Type B pancreatic cell (in vitro differentiated cells): ENCODE measurements around the gene PPFIBP2. TPM values are rescaled to one million over a fixed set of nuclear protein-coding genes. Genes with fewer than 3 reads are reported as not detected.

Experiments used
- DNase-seq: peaks from one replicate; pipeline ENCODE4 v3.0.0; 2021; ENCODE audit warnings: mixed read lengths; ENCODE audit not compliant: unreplicated experiment; ENCODE audit errors: extremely low spot score
- H3K27ac Mint-ChIP-seq: 2 replicates; pipeline ENCODE4 v1.8.0; 2021; ENCODE audit warnings: mild to moderate bottlenecking, mixed read lengths
- H3K27me3 Mint-ChIP-seq: 2 replicates; pipeline ENCODE4 v1.8.0; 2021; ENCODE audit warnings: mixed read lengths
- H3K36me3 Mint-ChIP-seq: 2 replicates; pipeline ENCODE4 v1.8.0; 2021; ENCODE audit warnings: mixed read lengths
- H3K4me1 Mint-ChIP-seq: one replicate; pipeline ENCODE4 v1.8.0; 2021; ENCODE audit warnings: mixed read lengths; ENCODE audit not compliant: unreplicated experiment
- H3K4me3 Mint-ChIP-seq: 2 replicates; pipeline ENCODE4 v1.8.0; 2021; ENCODE audit warnings: mild to moderate bottlenecking, mixed read lengths
- H3K9me3 Mint-ChIP-seq: 2 replicates; pipeline ENCODE4 v1.8.0; 2021; ENCODE audit warnings: mixed read lengths
- CTCF ChIP-seq: fragments of 200-600 bp; sonication (generic); conservative IDR thresholded peaks from 2 replicates; pipeline ENCODE4 v1.5.0; 2021; ENCODE audit warnings: antibody characterized with exemption, mild to moderate bottlenecking
- total RNA-seq: library from RNA; stranded (reverse); gene quantifications from 2 replicates; pipeline ENCODE4 v1.2.1, GENCODE V29; 2021; ENCODE audit warnings: low replicate concordance

The PPFIBP2 gene
- total RNA-seq, 1 donor from 2014 or later, result 70.7 TPM

- no peak for TF ChIP-seq CTCF
- DNase-seq, result no peak
- Mint-ChIP-seq H3K27me3 (no peaks in the 10 kb centered on the region), H3K9me3 (no peaks in the 10 kb centered on the region), H3K27ac (no peak overlapping the region), H3K4me1 (no peaks in the 10 kb centered on the region), H3K36me3 (peaks cover 37% of the 10 kb centered on the region), H3K4me3 (no peak overlapping the region)
Measured at GRCh38 chr11:7630002-7630401, 116.2 kb downstream of the PPFIBP2 start.

GRCh38 chr11:7632211-7632610, 118.4 kb downstream of the PPFIBP2 start:
- Mint-ChIP-seq H3K9me3 (no peaks in the 10 kb centered on the region), H3K36me3 (peaks cover 43% of the 10 kb centered on the region), H3K27me3 (no peaks in the 10 kb centered on the region), H3K4me3 (no peak overlapping the region), H3K27ac (no peak overlapping the region), H3K4me1 (no peaks in the 10 kb centered on the region)
- no peak for DNase-seq
- TF ChIP-seq CTCF, result no peak

DNA sequence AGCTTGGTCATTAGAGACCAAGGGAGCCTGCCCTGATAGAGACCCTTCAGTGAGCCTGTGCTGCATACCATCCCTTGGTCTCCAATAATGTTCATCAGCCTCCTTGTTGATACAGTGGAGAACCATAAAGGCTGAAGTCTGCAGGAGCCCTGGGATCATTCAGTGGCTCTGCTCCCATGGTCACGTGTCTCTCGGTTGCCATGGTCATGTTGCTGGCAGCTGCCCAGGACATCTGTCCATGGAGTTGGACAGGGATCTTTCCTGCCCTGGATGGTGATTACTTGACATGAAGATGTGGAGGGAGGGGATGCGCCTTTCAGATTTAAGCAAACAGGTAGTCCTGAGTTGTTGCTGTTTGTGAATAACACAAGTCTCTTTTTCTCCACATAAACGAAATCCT, 121.3 kb downstream of the PPFIBP2 start:
- Mint-ChIP-seq H3K4me1 (no peaks in the 10 kb centered on the region), H3K4me3 (no peak overlapping the region), H3K27ac (no peak overlapping the region), H3K9me3 (no peaks in the 10 kb centered on the region), H3K36me3 (peaks cover 48% of the 10 kb centered on the region), H3K27me3 (no peaks in the 10 kb centered on the region)
- TF ChIP-seq CTCF, result no peak
- no peak for DNase-seq

- no peak overlapping the region for H3K27ac Mint-ChIP-seq
- no peak for DNase-seq
- no peak overlapping the region for H3K4me3 Mint-ChIP-seq
- H3K4me1 Mint-ChIP-seq, result no peaks in the 10 kb centered on the region
- no peaks in the 10 kb centered on the region for H3K9me3 Mint-ChIP-seq
- TF ChIP-seq CTCF, result no peak
- H3K36me3 Mint-ChIP-seq, result peaks cover 50% of the 10 kb centered on the region
- H3K27me3 Mint-ChIP-seq, result no peaks in the 10 kb centered on the region
Measured at GRCh38 chr11:7635708-7636107, 121.9 kb downstream of the PPFIBP2 start.

GRCh38 chr11:7636350-7636749, 122.6 kb downstream of the PPFIBP2 start:
- Mint-ChIP-seq H3K9me3 (no peaks in the 10 kb centered on the region), H3K4me3 (no peak overlapping the region), H3K36me3 (peaks cover 51% of the 10 kb centered on the region), H3K27ac (no peak overlapping the region), H3K27me3 (no peaks in the 10 kb centered on the region), H3K4me1 (no peaks in the 10 kb centered on the region)
- no peak for DNase-seq
- TF ChIP-seq CTCF, result no peak
